SK-N-SH treated with all-trans-retinoic acid at 6 μM for 48 hours (cell line): ENCODE results near the gene ITGA8.

Source experiments
- TCF4 ChIP-seq: fragments of 250-450 bp; sonication (Bioruptor Pico); IDR thresholded peaks from 2 replicates; pipeline ENCODE4 v1.8.0; 2021; ENCODE audit warnings: mild to moderate bottlenecking, moderate library complexity, borderline replicate concordance
- TSHZ2 ChIP-seq: fragments of 250-450 bp; sonication (Bioruptor Pico); IDR thresholded peaks from 2 replicates; pipeline ENCODE4 v1.5.0; 2020; ENCODE audit warnings: mild to moderate bottlenecking, moderate library complexity
- ZFP3 ChIP-seq: fragments of 250-450 bp; sonication (Bioruptor Pico); IDR thresholded peaks from 2 replicates; pipeline ENCODE4 v1.5.0; 2020; ENCODE audit warnings: mild to moderate bottlenecking, moderate library complexity
- ZNF70 ChIP-seq: fragments of 450-650 bp; formaldehyde crosslinking; IDR thresholded peaks from 2 replicates; pipeline ENCODE4 v1.5.0; 2020; ENCODE audit warnings: mild to moderate bottlenecking, moderate library complexity
- TF ChIP-seq, protein P1 (sequence below): fragments of 250-450 bp; sonication (Bioruptor Pico); IDR thresholded peaks from 2 replicates; pipeline ENCODE4 v1.8.0; 2021; ENCODE audit warnings: low read depth, mild to moderate bottlenecking, moderate library complexity, borderline replicate concordance
- TF ChIP-seq, protein P2 (sequence below): fragments of 250-450 bp; sonication (Bioruptor Pico); IDR thresholded peaks from 2 replicates; pipeline ENCODE4 v1.5.1; 2021; ENCODE audit warnings: mild to moderate bottlenecking, moderate library complexity

- TF ChIP-seq, protein P1, sequence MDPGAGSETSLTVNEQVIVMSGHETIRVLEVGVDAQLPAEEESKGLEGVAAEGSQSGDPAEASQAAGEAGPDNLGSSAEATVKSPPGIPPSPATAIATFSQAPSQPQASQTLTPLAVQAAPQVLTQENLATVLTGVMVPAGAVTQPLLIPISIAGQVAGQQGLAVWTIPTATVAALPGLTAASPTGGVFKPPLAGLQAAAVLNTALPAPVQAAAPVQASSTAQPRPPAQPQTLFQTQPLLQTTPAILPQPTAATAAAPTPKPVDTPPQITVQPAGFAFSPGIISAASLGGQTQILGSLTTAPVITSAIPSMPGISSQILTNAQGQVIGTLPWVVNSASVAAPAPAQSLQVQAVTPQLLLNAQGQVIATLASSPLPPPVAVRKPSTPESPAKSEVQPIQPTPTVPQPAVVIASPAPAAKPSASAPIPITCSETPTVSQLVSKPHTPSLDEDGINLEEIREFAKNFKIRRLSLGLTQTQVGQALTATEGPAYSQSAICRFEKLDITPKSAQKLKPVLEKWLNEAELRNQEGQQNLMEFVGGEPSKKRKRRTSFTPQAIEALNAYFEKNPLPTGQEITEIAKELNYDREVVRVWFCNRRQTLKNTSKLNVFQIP (CRISPR knock-in tag), result no peak
- TF ChIP-seq TSHZ2 (no peak), TCF4 (CRISPR knock-in tag) (no peak), ZNF70 (CRISPR knock-in tag) (no peak), ZFP3 (CRISPR knock-in tag) (no peak)
- TF ChIP-seq, protein P2, sequence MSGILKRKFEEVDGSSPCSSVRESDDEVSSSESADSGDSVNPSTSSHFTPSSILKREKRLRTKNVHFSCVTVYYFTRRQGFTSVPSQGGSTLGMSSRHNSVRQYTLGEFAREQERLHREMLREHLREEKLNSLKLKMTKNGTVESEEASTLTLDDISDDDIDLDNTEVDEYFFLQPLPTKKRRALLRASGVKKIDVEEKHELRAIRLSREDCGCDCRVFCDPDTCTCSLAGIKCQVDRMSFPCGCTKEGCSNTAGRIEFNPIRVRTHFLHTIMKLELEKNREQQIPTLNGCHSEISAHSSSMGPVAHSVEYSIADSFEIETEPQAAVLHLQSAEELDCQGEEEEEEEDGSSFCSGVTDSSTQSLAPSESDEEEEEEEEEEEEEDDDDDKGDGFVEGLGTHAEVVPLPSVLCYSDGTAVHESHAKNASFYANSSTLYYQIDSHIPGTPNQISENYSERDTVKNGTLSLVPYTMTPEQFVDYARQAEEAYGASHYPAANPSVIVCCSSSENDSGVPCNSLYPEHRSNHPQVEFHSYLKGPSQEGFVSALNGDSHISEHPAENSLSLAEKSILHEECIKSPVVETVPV, result no peak
These were observed 35.2 kb upstream of the ITGA8 start for GRCh38 chr10:15754937-15755336.
